ENCODE data around the gene TCF7L2. TPM values are rescaled to one million over a fixed set of nuclear protein-coding genes. Genes with fewer than 3 reads are reported as not detected.
"Not testable (repeated sequence)": the region's sequence is repeated elsewhere in the genome, so short reads cannot be mapped to it uniquely, and the experiment has no call there.

The TCF7L2 gene
- total and polyA plus RNA-seq, 2 experiments from 2014 or later, result 27.5 to 33.7 TPM

DNA sequence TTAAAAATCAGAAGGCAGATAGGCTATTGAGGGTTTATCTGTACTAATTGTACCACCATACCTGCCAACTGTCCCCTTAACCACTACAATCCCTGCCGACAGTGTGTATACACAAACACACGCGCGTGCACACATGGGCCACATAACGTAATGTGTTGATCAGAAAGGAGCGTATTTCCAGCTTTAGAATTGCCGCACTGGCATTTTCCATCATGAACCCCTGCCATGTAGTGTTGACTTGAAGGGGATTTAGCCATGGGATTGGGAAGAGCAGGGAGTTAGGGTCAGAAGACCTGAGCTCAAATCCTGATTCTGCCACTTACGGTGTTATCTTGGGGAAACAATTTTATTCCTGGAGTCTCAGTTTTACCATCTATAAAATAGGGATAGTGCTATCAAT lies 158.9 kb downstream of the TCF7L2 start:
- DNase-seq (ENCODE audit: low read depth in 1 of 2, low spot score in 1 of 2), result no peak
- no peaks in the 10 kb centered on the region for H3K9me3 ChIP-seq (ENCODE audit: low read depth)

DNA sequence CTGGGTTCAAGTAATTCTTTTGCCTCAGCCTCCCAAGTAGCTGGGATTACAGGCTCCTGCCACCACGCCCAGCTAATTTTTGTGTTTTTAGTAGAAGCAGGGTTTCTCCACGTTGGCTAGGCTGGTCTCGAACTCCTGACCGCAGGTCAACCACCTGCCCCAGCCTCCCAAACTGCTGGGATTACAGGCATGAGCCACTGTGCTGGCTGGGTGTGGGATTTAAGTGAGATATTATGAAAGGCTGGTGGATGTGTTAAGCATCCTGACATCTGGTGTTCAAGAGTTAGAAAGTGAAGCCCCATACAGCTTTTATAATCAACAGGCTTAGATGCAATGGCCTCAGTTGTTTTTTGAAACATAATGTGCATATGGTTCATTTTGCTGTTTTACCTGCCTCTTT lies 159.4 kb downstream of the TCF7L2 start:
- H3K9me3 ChIP-seq (ENCODE audit: low read depth); H3K27me3 ChIP-seq; H3K4me3 ChIP-seq; H3K4me1 ChIP-seq (ENCODE audit: low read depth); DNase-seq (ENCODE audit: low read depth in 1 of 2, low spot score in 1 of 2); H3K27ac ChIP-seq; H3K36me3 ChIP-seq: not testable (repeated sequence)

More for the DNA sequence above, 158.9 kb downstream of the TCF7L2 start:
- Histone ChIP-seq H3K4me3 (no peak overlapping the region), H3K27ac (no peak overlapping the region), H3K36me3 (no peaks in the 10 kb centered on the region), H3K27me3 (no peaks in the 10 kb centered on the region), H3K4me1 (ENCODE audit: low read depth) (peaks cover 7% of the 10 kb centered on the region)
- TF ChIP-seq, protein P1, sequence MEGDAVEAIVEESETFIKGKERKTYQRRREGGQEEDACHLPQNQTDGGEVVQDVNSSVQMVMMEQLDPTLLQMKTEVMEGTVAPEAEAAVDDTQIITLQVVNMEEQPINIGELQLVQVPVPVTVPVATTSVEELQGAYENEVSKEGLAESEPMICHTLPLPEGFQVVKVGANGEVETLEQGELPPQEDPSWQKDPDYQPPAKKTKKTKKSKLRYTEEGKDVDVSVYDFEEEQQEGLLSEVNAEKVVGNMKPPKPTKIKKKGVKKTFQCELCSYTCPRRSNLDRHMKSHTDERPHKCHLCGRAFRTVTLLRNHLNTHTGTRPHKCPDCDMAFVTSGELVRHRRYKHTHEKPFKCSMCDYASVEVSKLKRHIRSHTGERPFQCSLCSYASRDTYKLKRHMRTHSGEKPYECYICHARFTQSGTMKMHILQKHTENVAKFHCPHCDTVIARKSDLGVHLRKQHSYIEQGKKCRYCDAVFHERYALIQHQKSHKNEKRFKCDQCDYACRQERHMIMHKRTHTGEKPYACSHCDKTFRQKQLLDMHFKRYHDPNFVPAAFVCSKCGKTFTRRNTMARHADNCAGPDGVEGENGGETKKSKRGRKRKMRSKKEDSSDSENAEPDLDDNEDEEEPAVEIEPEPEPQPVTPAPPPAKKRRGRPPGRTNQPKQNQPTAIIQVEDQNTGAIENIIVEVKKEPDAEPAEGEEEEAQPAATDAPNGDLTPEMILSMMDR (IDR thresholded peaks at IDR 0.05; ENCODE audit: low read depth, low read length), result no peak

DNA sequence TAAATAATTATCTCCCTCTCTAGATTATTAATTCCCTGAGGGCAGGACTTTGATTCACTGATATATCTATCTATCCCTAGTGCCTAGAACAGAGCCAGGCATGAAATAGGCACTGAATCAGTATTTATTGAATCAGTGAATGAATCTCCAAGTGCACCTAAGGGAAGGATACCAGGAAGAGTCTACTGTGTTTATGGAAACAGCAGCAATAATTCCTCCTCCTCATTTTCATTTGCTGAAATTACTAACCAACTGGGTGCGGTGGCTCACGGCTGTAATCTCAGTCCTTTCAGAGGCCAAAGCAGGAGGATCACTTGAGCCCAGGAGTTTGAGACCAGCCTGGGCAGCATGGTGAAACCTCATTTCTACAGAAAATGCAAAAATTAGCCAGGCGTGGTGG lies 161.2 kb downstream of the TCF7L2 start:
- H3K27me3 ChIP-seq, result no peaks in the 10 kb centered on the region
- no peak for DNase-seq (ENCODE audit: low read depth in 1 of 2, low spot score in 1 of 2)
- no peaks in the 10 kb centered on the region for H3K9me3 ChIP-seq (ENCODE audit: low read depth)
- no peak overlapping the region for H3K4me3 ChIP-seq
- TF ChIP-seq, protein P1 (IDR thresholded peaks at IDR 0.05; ENCODE audit: low read depth, low read length), result no peak
- no peaks in the 10 kb centered on the region for H3K36me3 ChIP-seq
- H3K27ac ChIP-seq, result no peak overlapping the region
- peaks cover 7% of the 10 kb centered on the region for H3K4me1 ChIP-seq (ENCODE audit: low read depth)

DNA sequence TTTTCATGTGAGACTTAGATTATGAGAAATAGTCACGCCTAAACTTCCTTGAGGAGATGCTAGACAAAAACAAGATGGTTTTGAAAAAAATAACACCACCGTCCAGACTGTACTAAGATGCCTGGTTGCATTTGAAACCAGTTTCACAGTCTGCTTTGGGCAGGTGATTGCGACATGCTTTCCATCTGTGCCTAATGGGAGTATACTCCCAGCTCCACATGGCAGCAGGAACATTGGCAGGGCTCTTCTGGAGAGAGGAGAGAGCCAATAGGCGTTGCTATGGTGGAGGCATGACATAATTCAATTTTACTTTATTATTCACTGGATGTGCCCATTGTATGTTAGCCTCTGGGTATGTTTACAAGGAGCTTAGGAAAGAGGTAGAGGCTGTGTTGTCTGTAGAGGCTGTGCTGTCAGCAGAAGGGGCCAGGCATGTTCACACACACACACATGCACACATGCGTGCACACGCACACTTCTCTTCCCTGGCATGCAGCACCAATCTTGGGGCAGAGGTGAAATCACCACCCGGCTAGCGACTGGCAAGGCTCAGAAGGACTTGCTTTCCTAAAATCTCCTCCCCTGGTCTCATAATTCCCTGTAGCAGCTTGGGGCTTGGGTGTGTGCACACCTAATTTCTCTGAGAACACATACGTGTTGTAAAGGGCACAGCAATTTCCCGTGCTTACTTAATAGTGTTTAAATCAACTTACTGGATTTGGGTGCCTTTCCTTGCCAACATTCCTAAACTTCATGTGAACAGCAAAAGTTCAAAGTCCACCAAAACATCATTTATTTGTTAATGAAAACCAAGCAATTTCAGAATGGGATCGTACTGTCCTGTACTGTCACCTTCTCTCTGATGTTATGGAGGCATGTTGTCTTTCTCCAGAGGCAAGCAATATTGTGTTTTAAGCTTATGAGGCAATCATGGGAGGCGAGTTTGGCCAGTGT lies 162.1 kb downstream of the TCF7L2 start:
- TF ChIP-seq, protein P1 (IDR thresholded peaks at IDR 0.05; ENCODE audit: low read depth, low read length), result no peak
- H3K27ac ChIP-seq, result no peak overlapping the region
- no peaks in the 10 kb centered on the region for H3K9me3 ChIP-seq (ENCODE audit: low read depth)
- H3K4me1 ChIP-seq (ENCODE audit: low read depth), result peaks cover 7% of the 10 kb centered on the region
- no peaks in the 10 kb centered on the region for H3K27me3 ChIP-seq
- no peak overlapping the region for H3K4me3 ChIP-seq
- H3K36me3 ChIP-seq, result no peaks in the 10 kb centered on the region
- DNase-seq (ENCODE audit: low read depth in 1 of 2, low spot score in 1 of 2), result peak in 1 of 2 donors; percentile 81

DNA sequence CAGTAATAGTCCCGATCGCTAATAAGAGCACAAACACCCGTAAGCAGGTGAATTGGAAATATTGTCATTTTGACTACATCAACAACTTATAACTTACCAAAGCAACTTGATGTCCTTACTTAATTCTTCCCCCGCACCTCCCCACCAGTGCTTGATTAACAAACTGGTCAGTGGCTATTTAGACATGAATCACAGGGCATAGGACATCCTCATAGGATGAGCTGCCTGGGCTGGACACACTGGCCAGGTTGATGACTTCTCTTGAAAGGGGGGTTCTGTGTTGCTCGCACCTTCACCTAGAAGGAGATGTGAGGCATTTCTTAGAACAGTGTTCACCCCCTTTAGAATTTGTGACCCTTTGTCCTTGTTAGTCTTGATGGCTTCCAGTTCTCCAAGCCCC lies 163.2 kb downstream of the TCF7L2 start:
- Histone ChIP-seq H3K9me3 (ENCODE audit: low read depth) (no peaks in the 10 kb centered on the region), H3K4me1 (ENCODE audit: low read depth) (peaks cover 7% of the 10 kb centered on the region), H3K4me3 (no peak overlapping the region), H3K27me3 (no peaks in the 10 kb centered on the region), H3K27ac (no peak overlapping the region), H3K36me3 (no peaks in the 10 kb centered on the region)
- no peak for DNase-seq (ENCODE audit: low read depth in 1 of 2, low spot score in 1 of 2)
- TF ChIP-seq, protein P1 (IDR thresholded peaks at IDR 0.05; ENCODE audit: low read depth, low read length), result no peak

DNA sequence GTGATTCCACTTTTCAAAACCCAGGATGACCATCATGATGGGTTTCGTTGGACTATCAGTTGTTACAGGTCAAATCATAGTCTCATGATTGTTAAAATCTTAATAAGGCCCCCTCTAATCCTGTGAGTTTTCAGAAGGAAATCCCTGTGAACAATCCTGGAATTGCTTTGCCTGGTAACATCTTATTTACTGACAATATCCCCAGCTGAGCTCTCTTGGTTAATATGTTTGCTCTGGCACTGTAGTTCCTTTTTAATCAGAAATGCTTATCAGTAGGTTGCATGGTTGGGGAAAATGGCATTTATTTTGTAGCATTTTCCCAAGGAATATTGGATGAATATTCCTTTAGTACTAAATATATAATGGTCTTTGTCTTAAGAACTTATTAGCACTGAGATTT lies 163.9 kb downstream of the TCF7L2 start:
- Histone ChIP-seq H3K9me3 (ENCODE audit: low read depth) (no peaks in the 10 kb centered on the region), H3K4me1 (ENCODE audit: low read depth) (peaks cover 7% of the 10 kb centered on the region), H3K27ac (no peak overlapping the region), H3K4me3 (no peak overlapping the region), H3K27me3 (no peaks in the 10 kb centered on the region), H3K36me3 (no peaks in the 10 kb centered on the region)
- TF ChIP-seq, protein P1 (IDR thresholded peaks at IDR 0.05; ENCODE audit: low read depth, low read length), result no peak
- no peak for DNase-seq (ENCODE audit: low read depth in 1 of 2, low spot score in 1 of 2)

Data from cardiac muscle cell (in vitro differentiated cells and primary cell).